Effector memory CD8-positive, alpha-beta T cell (primary cell): ENCODE data around the gene ZIM2.

Source experiments
- ATAC-seq: fragments of 150-1000 bp; cut with Tn5 transposase; replicated peaks from 2 replicates; pipeline ENCODE4 v1.10.0; 2021; ENCODE audit warnings: mild to moderate bottlenecking, moderate library complexity
- DNase-seq, 3 experiments: peaks; one replicate each; pipeline ENCODE4 v3.0.0; 2021
- H3K27ac Mint-ChIP-seq, 2 donors: one replicate each; pipeline ENCODE4 v1.8.0; 2022; ENCODE audit warnings: mild to moderate bottlenecking in 2 of 2, mixed read lengths in 2 of 2, moderate library complexity in 2 of 2
- H3K27me3 Mint-ChIP-seq, 2 donors: one replicate each; pipeline ENCODE4 v1.8.0; 2022; ENCODE audit warnings: mixed read lengths in 2 of 2
- H3K36me3 Mint-ChIP-seq: one replicate; pipeline ENCODE4 v1.8.0; 2022; ENCODE audit warnings: mild to moderate bottlenecking, moderate library complexity, mixed read lengths; ENCODE audit not compliant: insufficient read depth
- H3K4me1 Mint-ChIP-seq, 2 donors: one replicate each; pipeline ENCODE4 v1.8.0; 2022; ENCODE audit warnings: low read depth in 2 of 2, mixed read lengths in 2 of 2
- H3K4me3 Mint-ChIP-seq, 2 donors: one replicate each; pipeline ENCODE4 v1.8.0; 2022; ENCODE audit warnings: mild to moderate bottlenecking in 2 of 2, mixed read lengths in 2 of 2, moderate library complexity in 2 of 2
- H3K9me3 Mint-ChIP-seq, 2 donors: one replicate each; pipeline ENCODE4 v1.8.0; 2022; ENCODE audit warnings: mixed read lengths in 2 of 2
- total RNA-seq, 9 experiments: gene quantifications; one replicate each; lab custom pipeline; 2026; lab: John Stamatoyannopoulos, UW

Gene ZIM2
- total RNA-seq = 0 reads per million in 9 experiments

GRCh38 chr19:56840451-56841192 lies at the start of gene ZIM2, which contains the start of gene PEG3:
ZIM2 (minus strand) TSS chr19:56840726; CDS start chr19:56824277, 16,449 bp downstream.
PEG3 (minus strand) TSS chr19:56840726; CDS start chr19:56824655, 16,071 bp downstream.
- Mint-ChIP-seq H3K27me3 (peaks cover 10 to 18% of the 10 kb centered on the region in 2 donors), H3K4me1 (peaks cover 0 to 4% of the 10 kb centered on the region in 2 donors), H3K4me3 (no peak within 1 kb of the TSS), H3K36me3 (no peaks in the 10 kb centered on the region), H3K9me3 (peaks cover 13 to 16% of the 10 kb centered on the region in 2 donors), H3K27ac (no peak within 1 kb of the TSS)
- no peak for DNase-seq
- no peak for ATAC-seq

GRCh38 chr19:56885173-56885985 lies 44.9 kb upstream of the ZIM2 start:
- no peak for ATAC-seq
- Mint-ChIP-seq H3K27ac (no peak overlapping the region), H3K36me3 (no peaks in the 10 kb centered on the region), H3K27me3 (no peaks in the 10 kb centered on the region), H3K4me3 (no peak overlapping the region), H3K9me3 (peaks cover 8 to 23% of the 10 kb centered on the region in 2 donors), H3K4me1 (no peaks in the 10 kb centered on the region)
- DNase-seq = no peak

- no peak for DNase-seq
- no peaks in the 10 kb centered on the region for H3K4me1 Mint-ChIP-seq
- peaks cover 6 to 27% of the 10 kb centered on the region in 2 donors for H3K9me3 Mint-ChIP-seq
- no peak overlapping the region for H3K27ac Mint-ChIP-seq
- H3K27me3 Mint-ChIP-seq = no peaks in the 10 kb centered on the region
- H3K36me3 Mint-ChIP-seq = no peaks in the 10 kb centered on the region
- ATAC-seq = no peak
- no peak overlapping the region for H3K4me3 Mint-ChIP-seq
These were observed 43.9 kb upstream of the ZIM2 start for GRCh38 chr19:56884441-56884840.

- no peak for ATAC-seq
- Mint-ChIP-seq H3K36me3 (no peaks in the 10 kb centered on the region), H3K4me1 (no peaks in the 10 kb centered on the region), H3K27me3 (no peaks in the 10 kb centered on the region), H3K27ac (no peak overlapping the region), H3K4me3 (no peak overlapping the region), H3K9me3 (peaks cover 10 to 22% of the 10 kb centered on the region in 2 donors)
- no peak for DNase-seq
These were observed 40.2 kb upstream of the ZIM2 start for GRCh38 chr19:56880592-56881190.

- DNase-seq (no peak), ATAC-seq (no peak)
- Mint-ChIP-seq H3K27ac (no peak overlapping the region), H3K4me3 (no peak overlapping the region), H3K9me3 (peaks cover 24 to 41% of the 10 kb centered on the region in 2 donors), H3K36me3 (no peaks in the 10 kb centered on the region), H3K4me1 (no peaks in the 10 kb centered on the region), H3K27me3 (no peaks in the 10 kb centered on the region)
These were observed 36.7 kb upstream of the ZIM2 start for GRCh38 chr19:56877069-56877715.

- DNase-seq (no peak), ATAC-seq (no peak)
- no peaks in the 10 kb centered on the region for H3K36me3 Mint-ChIP-seq
- no peaks in the 10 kb centered on the region for H3K27me3 Mint-ChIP-seq
- H3K4me3 Mint-ChIP-seq = no peak overlapping the region
- H3K27ac Mint-ChIP-seq = no peak overlapping the region
- H3K9me3 Mint-ChIP-seq = peaks cover 27 to 39% of the 10 kb centered on the region in 2 donors
- H3K4me1 Mint-ChIP-seq = no peaks in the 10 kb centered on the region
These were observed 35.2 kb upstream of the ZIM2 start for GRCh38 chr19:56875717-56876116.

GRCh38 chr19:56874530-56874929 lies 34.0 kb upstream of the ZIM2 start:
- no peak for DNase-seq
- no peaks in the 10 kb centered on the region for H3K27me3 Mint-ChIP-seq
- no peaks in the 10 kb centered on the region for H3K4me1 Mint-ChIP-seq
- ATAC-seq = no peak
- H3K27ac Mint-ChIP-seq = no peak overlapping the region
- H3K9me3 Mint-ChIP-seq = peaks cover 34 to 39% of the 10 kb centered on the region in 2 donors
- H3K36me3 Mint-ChIP-seq = no peaks in the 10 kb centered on the region
- H3K4me3 Mint-ChIP-seq = no peak overlapping the region

GRCh38 chr19:56873493-56873892 lies 33.0 kb upstream of the ZIM2 start:
- H3K4me3 Mint-ChIP-seq = no peak overlapping the region
- no peaks in the 10 kb centered on the region for H3K27me3 Mint-ChIP-seq
- no peaks in the 10 kb centered on the region for H3K36me3 Mint-ChIP-seq
- no peaks in the 10 kb centered on the region for H3K4me1 Mint-ChIP-seq
- DNase-seq = no peak
- no peak overlapping the region for H3K27ac Mint-ChIP-seq
- ATAC-seq = no peak
- H3K9me3 Mint-ChIP-seq = peaks cover 32 to 44% of the 10 kb centered on the region in 2 donors

GRCh38 chr19:56869886-56870285 lies 29.4 kb upstream of the ZIM2 start:
- DNase-seq (no peak), ATAC-seq (no peak)
- H3K27me3 Mint-ChIP-seq = no peaks in the 10 kb centered on the region
- peaks cover 23 to 50% of the 10 kb centered on the region in 2 donors for H3K9me3 Mint-ChIP-seq
- no peaks in the 10 kb centered on the region for H3K36me3 Mint-ChIP-seq
- H3K27ac Mint-ChIP-seq = no peak overlapping the region
- no peaks in the 10 kb centered on the region for H3K4me1 Mint-ChIP-seq
- H3K4me3 Mint-ChIP-seq = no peak overlapping the region

DNA sequence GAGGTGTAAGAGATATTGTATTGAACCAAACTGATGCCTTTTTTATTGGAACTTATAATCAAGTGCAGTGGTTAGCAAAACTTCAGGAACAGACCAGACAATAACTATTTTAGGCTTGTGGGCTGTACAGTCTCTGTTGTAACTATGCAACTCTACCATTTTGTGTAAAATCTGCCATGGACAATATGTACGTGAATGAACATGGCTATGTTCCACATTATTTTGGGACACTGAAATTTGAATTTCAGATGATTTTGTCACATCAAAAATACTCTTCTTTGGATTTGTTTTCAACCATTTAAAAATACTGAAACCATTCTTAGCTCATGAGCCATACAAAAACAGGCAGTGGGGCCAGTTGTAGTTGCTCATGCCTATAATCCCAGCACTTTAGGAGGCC lies 27.9 kb upstream of the ZIM2 start:
- ATAC-seq = no peak
- Mint-ChIP-seq H3K27me3 (no peaks in the 10 kb centered on the region), H3K4me3 (no peak overlapping the region), H3K4me1 (no peaks in the 10 kb centered on the region), H3K27ac (no peak overlapping the region), H3K36me3 (no peaks in the 10 kb centered on the region), H3K9me3 (peaks cover 21 to 38% of the 10 kb centered on the region in 2 donors)
- DNase-seq = no peak

- no peak overlapping the region for H3K4me3 Mint-ChIP-seq
- no peak overlapping the region for H3K27ac Mint-ChIP-seq
- H3K27me3 Mint-ChIP-seq = no peaks in the 10 kb centered on the region
- no peaks in the 10 kb centered on the region for H3K36me3 Mint-ChIP-seq
- no peaks in the 10 kb centered on the region for H3K4me1 Mint-ChIP-seq
- no peak for DNase-seq
- no peak for ATAC-seq
- peaks cover 15 to 34% of the 10 kb centered on the region in 2 donors for H3K9me3 Mint-ChIP-seq
These were observed 26.0 kb upstream of the ZIM2 start for GRCh38 chr19:56866538-56866937.

DNA sequence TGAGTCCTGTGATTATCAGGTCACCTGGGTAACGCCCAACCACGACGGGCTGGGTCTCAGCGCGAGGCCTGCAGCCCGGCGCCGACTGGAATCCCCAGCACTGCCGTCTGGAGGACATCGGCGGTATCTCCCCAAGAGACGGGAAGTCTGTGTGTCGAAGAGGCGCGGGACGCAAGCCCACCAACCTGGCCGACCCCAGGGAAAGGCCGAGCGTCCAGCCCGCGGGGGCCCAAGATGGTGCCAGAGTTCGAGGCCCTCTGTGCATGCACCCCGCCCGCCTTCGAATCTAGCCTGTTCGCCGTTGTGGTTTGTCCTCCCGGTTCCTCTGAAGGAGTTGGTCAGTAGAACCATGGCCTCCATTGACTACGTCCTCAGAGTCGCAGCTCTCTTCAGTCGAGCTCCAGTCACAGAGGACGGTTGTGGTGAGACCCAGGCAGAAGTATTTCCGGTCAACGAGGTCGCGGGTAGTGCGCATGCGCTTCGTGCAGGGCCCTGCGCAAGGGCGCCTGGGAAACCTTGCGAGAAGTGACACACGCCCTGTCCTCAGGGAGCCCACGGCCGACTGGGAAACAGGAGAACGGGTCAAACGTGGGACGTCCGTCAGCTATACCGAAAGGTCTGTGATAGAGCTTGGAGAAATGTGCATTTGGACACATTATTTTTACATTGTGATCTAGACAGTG lies 24.1 kb upstream of the ZIM2 start:
- peaks cover 8 to 19% of the 10 kb centered on the region in 2 donors for H3K9me3 Mint-ChIP-seq
- no peak overlapping the region for H3K4me3 Mint-ChIP-seq
- H3K4me1 Mint-ChIP-seq = no peaks in the 10 kb centered on the region
- no peak for ATAC-seq
- no peaks in the 10 kb centered on the region for H3K27me3 Mint-ChIP-seq
- DNase-seq = no peak
- H3K27ac Mint-ChIP-seq = no peak overlapping the region
- H3K36me3 Mint-ChIP-seq = no peaks in the 10 kb centered on the region

DNA sequence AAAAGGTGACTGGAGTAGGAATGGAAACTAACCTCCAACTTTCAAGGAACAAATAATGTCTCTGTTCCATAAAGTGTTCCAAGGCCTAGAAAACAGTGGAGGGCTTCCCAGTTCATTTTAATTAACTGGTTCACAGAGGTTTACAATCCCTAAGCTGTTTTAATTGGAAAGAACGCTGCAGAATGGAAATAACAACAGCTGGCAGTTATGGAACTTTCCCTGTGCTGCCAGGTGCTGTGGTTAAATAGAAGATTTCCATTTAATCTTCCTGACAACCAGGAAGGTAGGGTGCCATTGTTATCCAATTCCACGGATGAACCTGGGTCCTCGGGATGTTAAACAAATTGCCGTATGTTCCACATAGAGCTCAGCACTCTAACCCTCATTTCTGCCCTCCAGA lies 22.2 kb upstream of the ZIM2 start:
- Mint-ChIP-seq H3K27me3 (no peaks in the 10 kb centered on the region), H3K4me1 (no peaks in the 10 kb centered on the region), H3K36me3 (no peaks in the 10 kb centered on the region), H3K27ac (no peak overlapping the region), H3K4me3 (no peak overlapping the region), H3K9me3 (peaks cover 8 to 15% of the 10 kb centered on the region in 2 donors)
- no peak for ATAC-seq
- DNase-seq = no peak
